Liver (tissue), 9 donors: ENCODE data around the gene UBE2M. TPM values are rescaled to one million over a fixed set of nuclear protein-coding genes. Genes with fewer than 3 reads are reported as not detected.
"Not testable (repeated sequence)": the region's sequence is repeated elsewhere in the genome, so short reads cannot be mapped to it uniquely, and the experiment has no call there.

ENCODE experiments used
- DNase-seq: peaks from one replicate; pipeline ENCODE4 v3.0.0-alpha.2; 2017; ENCODE audit warnings: low spot score
- H3K27ac ChIP-seq, 2 donors: one replicate each; pipeline ENCODE4 v1.7.0; 2013; ENCODE audit warnings: inconsistent platforms in 2 of 2, low read length in 2 of 2, control low read depth in 1 of 2, low read depth in 1 of 2, mild to moderate bottlenecking in 1 of 2
- H3K27me3 ChIP-seq, 4 donors: one replicate each; pipeline versions ENCODE4 v1.6.1 to v1.7.0; 2013; ENCODE audit warnings: low read length in 3 of 4, inconsistent platforms in 1 of 4, mild to moderate bottlenecking in 1 of 4, moderate library complexity in 1 of 4; ENCODE audit not compliant: control insufficient read depth in 4 of 4, insufficient read depth in 4 of 4
- H3K36me3 ChIP-seq, 4 donors: one replicate each; pipeline versions ENCODE4 v1.6.1 to v1.7.0; 2013; ENCODE audit warnings: low read length in 3 of 4, mild to moderate bottlenecking in 3 of 4, low read depth in 1 of 4, moderate library complexity in 1 of 4; ENCODE audit not compliant: control insufficient read depth in 4 of 4, insufficient read depth in 3 of 4
- H3K4me1 ChIP-seq, 4 donors: one replicate each; pipeline versions ENCODE4 v1.6.1 to v1.7.0; 2013; ENCODE audit warnings: low read length in 3 of 4, mild to moderate bottlenecking in 3 of 4, moderate library complexity in 1 of 4; ENCODE audit not compliant: control insufficient read depth in 4 of 4, insufficient read depth in 4 of 4
- H3K4me3 ChIP-seq, 3 donors: one replicate each; pipeline versions ENCODE4 v1.6.1 to v1.7.0; 2013; ENCODE audit warnings: low read length in 3 of 3, control low read depth in 1 of 3, low read depth in 1 of 3, mild to moderate bottlenecking in 1 of 3
- H3K9ac ChIP-seq, 2 donors: one replicate each; pipeline ENCODE4 v1.7.0; 2013; ENCODE audit warnings: low read length in 2 of 2, mild to moderate bottlenecking in 2 of 2, moderate library complexity in 2 of 2, control low read depth in 1 of 2, low read depth in 1 of 2
- H3K9me3 ChIP-seq, 4 donors: one replicate each; pipeline versions ENCODE4 v1.6.1 to v1.7.0; 2013; ENCODE audit warnings: low read length in 3 of 4; ENCODE audit not compliant: control insufficient read depth in 4 of 4
- EGR1 ChIP-seq, 2 donors: IDR thresholded peaks; 2 replicates each; pipeline ENCODE4 v1.6.1; 2016 to 2018; ENCODE audit warnings: antibody characterized with exemption in 2 of 2, low read depth in 2 of 2
- HNF4A ChIP-seq, 2 donors: conservative IDR thresholded peaks; 2 replicates each; pipeline ENCODE4 v1.6.1; 2016; ENCODE audit warnings: antibody characterized with exemption in 2 of 2, mild to moderate bottlenecking in 2 of 2
- HNF4G ChIP-seq: IDR thresholded peaks from 2 replicates; pipeline ENCODE4 v1.6.1; 2016; ENCODE audit warnings: antibody characterized with exemption
- JUND ChIP-seq, 2 donors: IDR thresholded peaks; 2 replicates each; pipeline ENCODE4 v1.6.1; 2016; ENCODE audit warnings: antibody characterized with exemption in 2 of 2
- NR2F2 ChIP-seq: IDR thresholded peaks from 2 replicates; pipeline ENCODE4 v1.6.1; 2016; ENCODE audit warnings: antibody characterized with exemption
- REST ChIP-seq: IDR thresholded peaks from 2 replicates; pipeline ENCODE4 v1.6.1; 2016; ENCODE audit warnings: antibody characterized with exemption, mild to moderate bottlenecking
- RXRA ChIP-seq, 2 donors: IDR thresholded peaks; 2 replicates each; pipeline ENCODE4 v1.6.1; 2017 to 2018; ENCODE audit warnings: antibody characterized with exemption in 2 of 2, mild to moderate bottlenecking in 1 of 2
- SP1 ChIP-seq: IDR thresholded peaks from 2 replicates; pipeline ENCODE4 v1.6.1; 2018; ENCODE audit warnings: antibody characterized with exemption, mild to moderate bottlenecking
- YY1 ChIP-seq: IDR thresholded peaks from 2 replicates; pipeline ENCODE4 v1.6.1; 2016; ENCODE audit warnings: antibody characterized with exemption, mild to moderate bottlenecking
- ZBTB33 ChIP-seq: IDR thresholded peaks from 2 replicates; pipeline ENCODE4 v1.6.1; 2016; ENCODE audit warnings: antibody characterized with exemption
- WGBS: extraction: QIAGEN DNeasy Blood & Tissue Kit; methylation state at CpG from one replicate; pipeline ENCODE4 v1.1.7; 2013; 5-methylcytosine and 5-hydroxymethylcytosine counted together
- polyA plus RNA-seq, 2 donors: library from polyadenylated mRNA; stranded (reverse) in 1 of 2; unstranded in 1 of 2; fragments of 200-250 nt in 1 of 2; fragments of >200 nt in 1 of 2; fragmentation: Nextera tagmentation in 1 of 2; extraction: Ambion mirVana in 1 of 2; gene quantifications; one replicate each; pipeline versions ENCODE4 v1.2.1 to v1.2.3, GENCODE V29; 2013 to 2015
- total RNA-seq, 2 donors: library from RNA; depleted of rRNA; stranded (reverse); fragments of >200 nt; gene quantifications; one replicate each; pipeline ENCODE4 v1.2.3, GENCODE V29; 2014
- donor health status: healthy.
- donor health status: healthy.
- donor health status: healthy.
- donor health status: healthy.
- donor health status: healthy.

Gene UBE2M
- total RNA-seq (10 to 100 TPM; 12.1 to 30.7 TPM), polyA plus RNA-seq (10 to 100 TPM in 1 of 2 donors, 1 to 10 TPM in 1; 7.6 to 23.4 TPM)

GRCh38 chr19:58558066-58558622, at the start of gene UBE2M:
Gene UBE2M (minus strand): TSS chr19:58558611. CDS start chr19:58558381, 230 bp downstream.
- TF ChIP-seq RXRA (IDR thresholded peaks at IDR 0.05) (peak; percentile 14 to 34), NR2F2 (peak; percentile 93), JUND (IDR thresholded peaks at IDR 0.05) (no peak)
- WGBS: under 1% methylated on average over 62 of the region's 62 CpGs
- Histone ChIP-seq H3K27ac (peak within 1 kb of the TSS; percentile 87 to 100), H3K9ac (peak within 1 kb of the TSS; percentile 90 to 94), H3K27me3 (no peaks in the 10 kb centered on the region), H3K4me1 (peaks cover 31 to 68% (median 59%) of the 10 kb centered on the region in 4 donors), H3K9me3 (no peaks in the 10 kb centered on the region), H3K4me3 (peak within 1 kb of the TSS; percentile 70 to 88 (median 78)), H3K36me3 (peaks cover 0 to 7% (median 3%) of the 10 kb centered on the region in 4 donors)
- DNase-seq: peak; percentile 68

GRCh38 chr19:58607213-58607612, 48.8 kb upstream of the UBE2M start:
- H3K4me3 ChIP-seq, H3K4me1 ChIP-seq, H3K9ac ChIP-seq, H3K36me3 ChIP-seq, H3K9me3 ChIP-seq, DNase-seq, H3K27ac ChIP-seq, H3K27me3 ChIP-seq: not testable (repeated sequence)
- WGBS: 89% methylated on average over 28 of the region's 28 CpGs

DNA sequence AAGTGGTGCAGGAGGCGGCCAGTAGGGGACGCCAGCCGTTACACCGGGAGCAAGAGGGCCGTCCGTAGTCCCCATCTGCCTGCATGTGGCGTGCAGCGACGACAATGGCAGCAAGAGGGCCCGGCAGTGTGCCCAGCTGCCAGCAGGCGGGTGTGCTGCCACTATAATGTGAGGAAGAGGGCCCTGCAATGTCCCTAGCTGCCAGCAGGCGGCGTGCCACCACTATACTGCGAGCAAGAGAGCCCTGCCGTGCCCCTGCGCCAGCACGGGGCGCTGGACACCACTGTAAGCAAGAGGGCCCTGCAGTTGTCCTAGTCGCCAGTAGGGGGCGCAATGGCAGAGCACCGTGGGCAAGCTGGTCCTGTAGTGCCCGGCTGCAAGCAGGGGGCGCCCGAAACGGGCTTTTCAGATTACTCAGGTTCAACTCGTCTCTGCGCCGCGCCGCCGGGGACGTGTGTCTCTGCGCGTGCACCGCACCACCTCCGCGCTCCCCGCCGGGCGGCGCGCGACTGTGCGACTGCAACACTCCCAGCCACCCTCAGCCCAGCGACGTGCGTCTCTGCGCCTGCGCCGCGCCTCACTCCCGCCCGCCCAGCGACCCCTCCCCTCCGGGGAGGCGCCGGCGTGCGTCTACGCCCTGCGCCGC, 48.0 kb upstream of the UBE2M start:
- 70% methylated on average over 62 of the region's 62 CpGs for WGBS
- not testable (repeated sequence) for H3K27me3 ChIP-seq, DNase-seq, H3K27ac ChIP-seq, H3K9me3 ChIP-seq, H3K36me3 ChIP-seq, H3K9ac ChIP-seq, H3K4me1 ChIP-seq, H3K4me3 ChIP-seq

DNA sequence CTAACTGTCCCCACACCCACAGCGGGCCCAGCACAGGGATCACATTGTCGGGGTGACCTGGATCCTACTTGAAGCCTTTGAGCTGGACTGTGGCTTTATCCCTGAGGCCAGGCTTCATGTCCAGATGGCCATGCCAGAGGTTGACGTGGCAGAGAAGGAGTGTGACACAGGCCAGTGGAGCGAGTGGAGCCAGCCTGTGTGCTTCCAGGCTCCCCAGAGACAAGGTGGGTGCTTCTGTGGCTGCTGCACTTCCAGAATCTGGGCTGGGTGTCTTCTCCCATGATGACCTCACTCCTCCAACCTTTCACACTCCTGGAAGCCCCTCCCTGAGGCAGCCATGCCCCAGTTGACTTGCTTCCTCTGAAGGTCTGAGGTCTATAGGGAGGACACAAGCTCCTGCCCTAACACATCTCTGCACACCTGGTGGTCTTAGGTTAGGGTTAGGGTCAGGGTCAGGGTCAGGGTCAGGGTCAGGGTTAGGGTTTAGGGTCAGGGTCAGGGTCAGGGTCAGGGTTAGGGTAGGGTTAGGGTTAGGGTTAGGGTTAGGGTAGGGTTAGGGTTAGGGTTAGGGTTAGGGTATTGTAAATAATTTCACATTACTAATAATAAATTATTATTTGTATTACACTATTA, 27.8 kb upstream of the UBE2M start:
- Histone ChIP-seq H3K4me1 (no peaks in the 10 kb centered on the region), H3K9me3 (no peaks in the 10 kb centered on the region), H3K9ac (no peak overlapping the region), H3K4me3 (no peak overlapping the region), H3K27me3 (no peaks in the 10 kb centered on the region), H3K36me3 (peaks cover 0 to 15% (median 11%) of the 10 kb centered on the region in 4 donors), H3K27ac (no peak overlapping the region)
- WGBS: 97% methylated on average over 4 of the region's 4 CpGs
- no peak for TF ChIP-seq HNF4G
- peak; percentile 63 for TF ChIP-seq NR2F2
- peak; percentile 31 for DNase-seq

DNA sequence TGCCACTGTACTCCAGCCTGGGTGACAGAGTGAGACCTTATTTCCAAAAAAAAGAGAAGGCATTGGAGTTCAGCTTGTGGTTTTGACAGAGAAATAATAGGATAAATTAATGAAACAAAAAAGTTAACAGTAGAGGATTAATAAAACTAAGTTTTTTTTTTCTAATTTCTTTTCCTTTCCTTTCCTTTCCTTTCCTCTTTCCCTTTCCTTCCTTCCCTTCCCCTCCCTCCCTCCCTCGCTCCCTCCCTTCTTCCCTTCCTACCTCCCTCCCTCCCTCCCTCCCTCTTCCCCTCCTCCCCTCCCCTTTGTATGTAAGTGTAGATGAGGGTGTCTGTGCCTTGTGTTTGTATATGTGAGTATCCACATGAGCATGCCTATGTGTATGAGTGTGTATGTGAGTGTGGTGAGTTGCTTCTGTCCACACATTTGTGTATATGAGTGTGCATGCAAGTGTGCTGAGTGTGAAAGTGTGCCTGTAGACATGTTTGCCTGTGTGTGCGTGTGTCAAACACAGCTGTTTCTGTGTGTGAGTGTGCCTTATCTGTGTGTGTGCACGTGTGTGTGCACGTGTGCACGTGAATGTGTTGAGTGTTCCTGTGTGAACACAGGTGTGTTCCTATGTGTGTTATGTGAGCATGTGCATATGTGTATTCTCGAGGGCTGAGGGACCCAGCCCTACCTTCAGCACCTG, 27.2 kb upstream of the UBE2M start:
- 94% methylated on average over 6 of the region's 6 CpGs for WGBS
- DNase-seq: peak; percentile 29
- Histone ChIP-seq H3K27ac (no peak overlapping the region), H3K9me3 (no peaks in the 10 kb centered on the region), H3K36me3 (peaks cover 0 to 15% (median 11%) of the 10 kb centered on the region in 4 donors), H3K4me1 (no peaks in the 10 kb centered on the region), H3K4me3 (no peak overlapping the region), H3K27me3 (no peaks in the 10 kb centered on the region), H3K9ac (no peak overlapping the region)
- TF ChIP-seq ZBTB33 (no peak), SP1 (no peak), JUND (IDR thresholded peaks at IDR 0.05) (no peak), HNF4G (no peak), REST (no peak), HNF4A (conservative IDR thresholded peaks at IDR 0.05) (no peak), NR2F2 (no peak), EGR1 (IDR thresholded peaks at IDR 0.05; ENCODE audit: low read depth in 2 of 2) (no peak), RXRA (IDR thresholded peaks at IDR 0.05) (no peak), YY1 (no peak)
